Hippocampal formation (tissue), 2 donors: ENCODE results near the gene SSTR4.

Source experiments
- DNase-seq, 2 donors: peaks; one replicate each; lab custom pipeline; 2025; lab: John Stamatoyannopoulos, UW

The SSTR4 gene

DNA sequence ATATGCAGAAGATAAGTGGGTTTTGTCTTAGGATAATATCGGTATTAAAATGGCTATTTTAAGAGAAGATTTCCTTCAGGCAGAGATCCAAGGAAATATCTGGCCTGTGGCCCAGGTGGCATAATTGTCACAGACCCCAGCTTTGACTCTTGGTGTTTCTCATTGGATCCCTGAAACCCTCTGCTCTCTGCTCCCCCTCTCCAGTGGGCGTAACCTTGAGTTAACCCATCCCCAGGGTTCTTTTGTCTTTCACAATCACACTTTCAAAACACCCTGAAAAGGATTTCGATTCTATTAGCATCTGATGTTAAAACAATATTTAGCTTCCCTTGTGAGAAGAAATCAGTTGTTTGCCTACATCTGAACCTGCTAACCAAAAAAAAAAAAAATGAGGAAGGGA lies 7.2 kb downstream of the SSTR4 start:
- DNase-seq = no peak

DNA sequence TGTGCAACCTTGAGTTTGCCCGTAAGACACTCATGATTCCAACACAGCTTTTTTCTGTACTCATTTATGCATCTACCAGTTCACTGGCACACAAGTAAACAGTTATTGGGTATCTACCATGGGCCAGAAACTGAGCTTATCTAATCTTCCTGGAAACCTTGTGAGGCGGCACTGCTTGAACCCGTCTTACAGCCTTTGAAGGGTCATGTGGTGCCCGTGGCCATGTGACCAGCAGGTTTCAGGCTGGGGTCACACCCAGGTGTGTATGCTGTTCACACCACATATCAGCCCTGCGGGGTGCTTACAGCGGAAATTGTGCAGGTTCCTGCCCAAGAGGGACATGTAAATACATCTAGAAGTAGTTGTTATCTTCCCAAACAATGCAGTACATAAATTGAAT lies 8.3 kb downstream of the SSTR4 start:
- no peak for DNase-seq

DNA sequence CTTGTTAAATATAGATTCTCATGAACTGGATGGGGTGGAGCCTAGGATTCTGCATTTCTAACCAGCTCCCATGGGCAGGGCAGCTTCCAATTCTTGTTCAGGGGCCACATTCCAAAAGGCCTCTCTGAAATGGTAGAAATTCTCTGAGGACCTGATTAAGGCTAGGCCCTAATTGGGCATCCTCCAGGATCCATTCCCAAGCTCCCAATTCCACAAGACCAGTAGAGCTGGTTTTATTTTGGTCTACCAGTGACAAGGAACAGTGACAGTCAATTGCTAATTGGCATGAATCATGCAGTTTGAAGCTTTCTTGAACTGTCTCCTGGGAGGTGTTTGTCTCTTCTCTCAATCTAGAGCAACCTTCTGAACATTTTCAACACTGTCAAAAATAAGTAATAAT lies 11.3 kb downstream of the SSTR4 start:
- no peak for DNase-seq

DNA sequence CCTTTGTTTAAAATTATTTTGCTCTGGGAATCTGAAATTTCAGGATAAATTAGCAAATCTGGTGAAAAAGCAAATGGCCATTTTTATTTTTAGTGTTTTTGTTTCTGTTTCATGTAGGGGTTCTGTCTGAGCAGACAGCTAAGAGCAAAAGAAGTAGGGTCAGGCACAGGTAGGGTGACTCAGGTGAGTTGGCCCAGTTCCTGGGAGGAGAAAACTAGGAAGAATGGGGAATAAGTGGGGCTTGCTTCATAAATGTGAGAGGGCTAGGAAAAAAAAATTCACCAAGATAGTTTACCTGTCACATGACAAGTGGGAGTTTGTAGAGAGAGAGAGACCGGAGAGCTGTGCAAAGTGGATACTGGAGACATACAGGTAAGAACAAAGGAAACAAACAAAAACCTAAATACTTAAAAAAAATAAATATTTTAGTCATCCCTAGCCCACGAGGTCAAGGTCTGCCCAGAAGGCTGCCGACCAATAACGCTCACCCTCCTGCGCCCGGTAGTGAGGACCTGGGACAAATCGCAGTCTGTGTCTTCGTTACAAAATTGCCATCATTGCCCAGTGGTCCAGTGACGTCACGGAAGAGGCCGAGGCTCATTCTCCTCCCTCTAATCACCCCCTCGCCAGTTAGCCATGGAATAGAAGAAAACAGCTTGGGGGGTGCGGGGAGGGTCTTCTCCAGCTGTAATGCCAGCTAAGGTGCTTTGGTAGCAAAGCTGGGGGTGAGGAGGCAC lies 12.1 kb downstream of the SSTR4 start:
- no peak for DNase-seq

DNA sequence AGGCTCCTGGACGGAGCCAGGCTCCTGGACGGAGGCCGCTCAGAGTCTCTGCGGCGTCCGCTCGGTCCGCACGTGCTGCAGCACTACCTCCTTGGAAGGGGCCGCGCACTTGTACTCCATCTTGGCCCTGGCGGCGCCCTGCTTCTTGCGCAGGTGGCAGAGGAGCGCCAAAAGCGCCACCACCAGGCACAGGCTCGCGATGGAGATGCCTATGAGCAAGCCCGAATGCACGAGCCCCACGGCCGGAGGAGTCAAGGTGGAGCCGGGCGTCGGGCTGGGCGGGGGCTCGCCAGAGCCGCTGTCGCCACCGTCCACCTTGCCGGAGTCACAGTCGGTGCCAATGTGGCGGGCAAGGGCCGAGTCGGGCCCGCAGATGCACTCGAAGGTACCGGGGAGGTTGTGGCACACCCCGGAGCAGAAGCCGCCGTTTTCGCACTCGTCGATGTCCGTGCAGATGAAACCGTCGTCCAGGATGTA lies 12.7 kb downstream of the SSTR4 start:
- no peak for DNase-seq

DNA sequence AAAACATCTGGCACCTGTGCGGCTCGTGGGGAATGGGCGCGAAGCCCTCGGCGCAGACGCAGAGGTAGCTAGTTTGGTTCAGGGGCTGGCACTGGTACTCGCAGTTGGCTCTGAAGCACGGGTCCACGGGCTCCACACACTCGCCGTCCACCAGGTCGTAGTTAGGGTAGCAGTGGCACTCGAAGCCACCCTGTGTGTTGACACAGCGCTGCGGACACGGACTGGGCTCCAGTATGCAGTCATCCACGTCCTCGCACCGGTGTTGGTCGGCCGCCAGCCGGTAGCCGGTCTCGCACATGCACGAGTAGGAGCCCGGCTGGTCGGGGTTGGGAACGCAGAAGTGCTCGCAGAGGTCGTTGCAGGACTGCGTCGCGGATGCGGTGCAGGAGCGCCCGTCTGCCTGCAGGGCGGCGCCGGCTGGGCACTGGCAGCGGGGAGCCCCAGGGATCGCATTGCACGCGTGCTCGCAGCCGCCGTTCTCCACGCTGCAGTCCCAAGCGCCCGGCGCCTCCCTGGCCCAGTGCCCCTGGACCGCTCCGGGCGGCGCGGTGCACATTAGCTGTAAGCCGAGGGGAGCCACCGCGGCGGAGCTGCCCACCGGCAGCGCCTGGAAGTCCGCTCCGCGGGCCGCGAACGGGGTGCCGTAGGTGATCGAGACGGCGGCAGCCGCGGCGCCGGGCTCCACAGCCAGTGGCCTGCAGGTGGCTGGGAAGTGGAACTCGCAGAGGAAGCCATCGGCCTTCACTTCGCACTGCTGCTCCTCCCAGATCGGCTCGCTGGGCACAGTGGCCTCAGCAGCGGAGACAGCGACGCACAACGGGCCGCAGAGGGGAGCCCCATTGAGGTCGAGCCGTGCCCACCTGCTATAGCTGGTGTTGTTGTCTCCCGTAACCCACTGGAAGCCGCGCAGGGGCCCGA lies 13.4 kb downstream of the SSTR4 start:
- no peak for DNase-seq

DNA sequence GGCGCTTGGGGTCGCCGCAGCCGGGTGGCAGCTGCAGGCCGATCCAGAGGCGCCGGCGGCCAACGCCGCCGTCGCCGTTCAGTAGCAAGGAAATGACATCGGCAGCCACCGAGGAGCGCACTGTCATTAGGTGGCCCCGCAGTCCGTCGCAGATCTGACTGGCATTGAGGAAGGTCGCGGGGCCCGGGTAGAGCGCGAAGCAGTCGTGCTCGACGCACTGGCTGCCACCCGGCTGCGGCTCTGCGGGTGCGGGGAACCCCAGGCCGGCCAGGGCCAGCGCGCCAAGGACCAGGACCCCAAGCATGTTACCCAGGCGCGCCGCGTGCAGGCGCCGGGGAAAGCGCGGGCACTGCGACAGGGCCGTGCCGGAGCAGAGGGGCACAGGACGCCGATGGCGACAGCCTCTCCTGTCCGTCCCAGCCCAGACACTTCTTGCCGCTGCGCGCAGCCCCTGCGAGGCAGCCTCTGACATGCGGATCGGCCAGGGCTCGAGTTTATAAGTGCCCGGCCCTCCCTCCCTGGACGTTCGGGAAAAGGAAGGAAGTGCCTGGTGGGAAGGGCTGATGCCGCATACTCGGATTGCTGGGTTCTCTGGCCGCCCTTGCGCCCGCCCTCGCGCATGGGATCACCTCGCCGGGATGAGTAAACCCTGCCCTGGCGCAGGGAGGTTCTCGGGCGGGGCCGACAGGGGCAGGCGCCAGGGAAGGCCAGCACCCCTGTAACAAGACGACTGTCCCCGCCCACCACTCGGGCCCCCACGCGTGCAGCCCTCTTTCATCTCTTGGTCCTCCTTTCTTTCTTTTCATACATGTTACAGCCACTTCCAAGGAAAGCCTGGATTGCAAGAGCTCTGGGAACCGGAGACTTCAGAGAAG lies 14.3 kb downstream of the SSTR4 start, which contains the start of gene THBD:
THBD (minus strand) TSS at position 472 of the 875 bp plus-strand sequence; CDS start at position 304, 168 bp downstream.
- no peak for DNase-seq

DNA sequence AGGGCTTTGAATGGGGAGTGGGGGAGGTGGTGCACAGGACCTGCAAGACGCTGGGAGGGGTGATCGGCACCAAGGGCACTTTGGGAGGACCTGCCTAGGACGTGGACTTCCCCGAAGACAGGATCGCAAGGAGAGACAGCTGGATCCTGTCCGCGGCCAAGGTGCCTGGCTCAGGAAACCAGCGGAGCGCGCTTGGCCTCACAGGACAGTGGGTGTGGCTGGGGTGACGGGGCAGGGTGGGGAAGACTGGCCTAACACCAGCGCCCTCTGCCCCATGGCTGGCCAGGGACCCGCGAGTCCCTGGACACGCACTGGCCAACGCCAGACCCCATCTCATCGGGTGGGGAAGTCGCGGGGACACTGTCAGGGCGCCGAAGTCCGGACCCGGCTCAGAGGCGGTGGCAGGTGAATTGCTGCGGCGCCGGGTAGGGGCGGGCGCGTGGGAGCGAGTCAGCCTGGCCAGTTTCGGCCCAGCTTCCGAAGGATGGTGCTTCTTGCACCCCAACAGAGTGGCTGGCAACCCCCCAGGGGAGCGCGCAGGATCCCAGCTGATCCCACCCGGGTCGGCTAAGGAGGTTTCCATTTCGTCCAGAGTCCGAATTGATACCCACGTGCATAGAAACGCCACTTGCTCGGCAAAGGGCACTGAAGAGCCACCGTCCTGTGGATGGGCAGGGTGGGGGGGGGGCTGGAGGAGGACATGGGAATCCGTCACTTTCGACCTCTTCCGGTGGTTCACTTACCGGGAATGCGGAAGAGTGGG lies 15.1 kb downstream of the SSTR4 start:
- no peak for DNase-seq

DNA sequence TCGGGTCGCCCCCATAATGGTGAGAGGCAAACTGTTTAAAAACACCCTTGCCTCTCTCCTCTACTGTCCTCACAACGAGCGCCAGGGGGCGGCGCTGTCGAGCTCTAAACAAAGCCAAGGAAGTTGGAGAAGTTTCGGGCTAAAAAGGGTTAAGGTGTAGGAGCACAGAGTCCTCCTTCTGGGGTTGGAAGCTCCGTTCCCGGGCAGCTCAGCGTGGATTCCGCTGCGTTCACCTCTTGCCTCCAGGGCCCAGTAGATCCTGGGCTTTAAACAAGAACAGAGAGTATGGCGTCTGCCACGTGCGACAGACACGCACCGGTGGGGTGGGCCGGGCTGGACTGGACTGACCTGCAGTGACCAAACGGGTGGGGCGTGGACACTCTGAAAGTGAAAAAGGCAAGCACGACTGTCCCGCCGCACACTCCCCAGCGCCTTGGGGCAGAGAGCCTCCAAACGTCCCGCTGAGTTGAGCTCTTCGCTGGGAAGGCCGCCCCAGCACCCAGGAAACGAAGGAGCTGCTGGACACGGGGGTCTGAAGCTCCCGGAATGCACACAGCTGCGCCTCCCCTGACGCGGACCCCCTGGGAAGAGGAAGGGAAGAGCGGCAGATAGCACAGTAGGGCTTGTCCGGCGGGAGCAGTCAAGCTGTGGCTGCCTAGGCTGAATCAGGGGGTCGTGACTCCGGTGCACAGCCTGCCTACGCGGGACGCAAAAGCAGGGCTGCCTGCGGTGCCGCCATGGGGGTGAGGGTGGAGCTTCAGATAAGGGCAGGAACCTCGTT lies 15.9 kb downstream of the SSTR4 start:
- DNase-seq = peak in 1 of 2 donors; percentile 25

DNA sequence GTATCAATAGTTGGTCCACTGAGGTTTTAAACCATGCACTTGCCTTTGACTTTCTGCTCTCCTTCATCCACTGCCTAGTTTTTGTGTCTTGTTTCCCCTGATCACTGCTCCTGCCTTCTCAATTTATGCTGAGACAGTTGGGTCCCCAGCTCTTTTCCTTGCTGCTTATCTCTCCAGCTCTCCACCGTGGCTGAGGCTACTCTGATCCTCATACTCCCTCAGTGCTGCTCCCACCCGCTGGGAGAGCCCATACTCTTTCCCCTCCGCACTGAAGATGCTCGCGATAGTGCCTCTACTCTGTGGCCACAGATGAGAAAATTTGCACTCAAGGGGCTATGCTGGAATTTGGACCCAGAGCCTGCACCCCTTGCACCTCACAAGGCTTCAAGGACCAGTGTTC lies 17.8 kb downstream of the SSTR4 start:
- DNase-seq = no peak

DNA sequence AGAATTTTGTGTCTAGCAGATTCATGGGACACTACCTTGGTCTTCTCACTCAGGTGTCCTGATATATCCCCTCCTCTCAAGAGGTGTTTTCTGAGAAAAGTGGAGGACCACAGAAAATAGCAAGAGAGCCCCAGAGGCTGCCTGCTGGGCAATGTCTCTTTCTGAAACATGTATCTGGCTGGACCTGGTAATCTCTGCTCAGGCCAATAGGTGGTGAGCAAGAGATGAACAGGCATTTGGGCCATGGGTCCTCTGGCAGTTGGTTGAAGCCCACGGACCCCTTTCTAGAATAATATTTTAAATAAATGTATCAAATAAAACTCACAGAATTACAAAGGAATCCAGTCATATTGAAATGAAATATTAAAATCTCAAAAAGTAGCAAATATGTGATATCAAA lies 23.1 kb downstream of the SSTR4 start:
- no peak for DNase-seq

DNA sequence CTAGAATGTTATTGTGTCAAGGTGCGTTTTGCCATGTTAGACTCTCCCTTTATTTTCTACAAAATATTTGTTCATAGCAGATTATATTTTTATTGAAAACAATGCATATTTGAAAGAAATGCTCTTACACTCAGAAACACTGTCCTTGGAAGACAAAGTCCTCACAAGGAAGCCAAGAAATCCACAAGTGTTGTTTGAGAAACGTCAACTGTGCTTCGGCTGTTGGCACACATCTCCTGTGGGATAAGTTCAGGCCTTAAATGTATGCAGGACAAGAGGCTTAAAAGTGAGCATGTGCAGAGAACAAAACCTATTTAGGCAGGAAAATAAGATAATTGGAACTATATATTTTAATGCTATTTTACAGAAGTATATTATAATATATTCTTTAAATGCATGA lies 23.9 kb downstream of the SSTR4 start:
- DNase-seq = no peak

DNA sequence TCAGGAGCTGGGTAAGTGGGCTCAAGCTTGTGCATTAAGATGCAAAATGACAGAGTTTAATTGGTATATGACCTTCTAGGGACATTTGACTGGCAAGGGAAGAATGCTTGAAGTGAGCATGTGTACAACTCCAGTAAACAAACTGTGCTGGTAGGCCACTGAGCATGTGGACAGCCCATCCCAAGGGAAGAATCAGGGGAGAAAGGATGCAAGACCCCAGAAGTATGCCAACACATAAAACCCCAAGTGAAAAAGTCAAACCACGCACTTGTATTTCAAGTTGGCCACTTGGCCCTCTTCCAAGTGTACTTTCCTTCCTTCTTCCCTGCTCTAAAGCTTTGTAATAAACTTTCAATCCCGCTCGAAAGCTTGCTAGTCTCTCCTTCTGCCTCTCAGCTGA lies 24.7 kb downstream of the SSTR4 start:
- DNase-seq = no peak

DNA sequence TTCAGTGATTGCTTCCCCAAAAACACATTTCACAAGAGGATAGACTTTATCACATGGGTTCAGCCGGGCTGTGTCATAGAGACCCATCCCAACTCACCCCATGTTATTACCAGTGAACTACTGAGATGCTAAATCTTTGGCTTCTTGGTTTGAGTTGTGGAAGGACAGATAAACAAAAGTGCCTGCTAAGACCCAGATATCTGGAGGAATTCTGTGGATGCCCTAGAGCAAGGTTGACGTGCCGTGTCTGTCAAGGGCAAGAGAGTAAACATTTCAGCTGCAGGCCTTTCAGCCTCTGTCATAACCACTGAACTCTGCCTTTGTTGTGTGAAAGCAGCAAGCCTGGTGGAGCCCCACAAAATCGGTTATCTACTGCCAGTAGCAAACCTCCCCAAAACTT lies 25.5 kb downstream of the SSTR4 start:
- DNase-seq = no peak

DNA sequence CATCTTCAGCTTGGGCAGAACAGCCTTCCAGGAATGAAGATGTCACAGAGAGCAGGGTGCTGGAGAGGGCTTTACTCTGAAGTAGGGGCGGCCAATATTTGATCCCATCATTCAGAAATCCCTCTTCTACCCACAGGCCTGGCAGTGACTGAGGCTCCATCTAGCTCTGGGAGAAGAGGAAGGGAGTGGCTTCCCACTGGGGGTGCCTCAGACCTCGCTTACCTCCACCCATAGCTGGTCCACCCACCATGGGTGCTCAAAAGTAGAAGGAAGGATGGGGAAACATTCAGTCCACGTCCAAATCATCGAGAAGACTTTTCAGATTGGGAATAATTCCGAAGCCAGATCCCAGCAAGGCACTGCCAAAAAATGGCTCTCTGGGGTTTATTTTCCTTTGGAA lies 26.1 kb downstream of the SSTR4 start:
- no peak for DNase-seq

DNA sequence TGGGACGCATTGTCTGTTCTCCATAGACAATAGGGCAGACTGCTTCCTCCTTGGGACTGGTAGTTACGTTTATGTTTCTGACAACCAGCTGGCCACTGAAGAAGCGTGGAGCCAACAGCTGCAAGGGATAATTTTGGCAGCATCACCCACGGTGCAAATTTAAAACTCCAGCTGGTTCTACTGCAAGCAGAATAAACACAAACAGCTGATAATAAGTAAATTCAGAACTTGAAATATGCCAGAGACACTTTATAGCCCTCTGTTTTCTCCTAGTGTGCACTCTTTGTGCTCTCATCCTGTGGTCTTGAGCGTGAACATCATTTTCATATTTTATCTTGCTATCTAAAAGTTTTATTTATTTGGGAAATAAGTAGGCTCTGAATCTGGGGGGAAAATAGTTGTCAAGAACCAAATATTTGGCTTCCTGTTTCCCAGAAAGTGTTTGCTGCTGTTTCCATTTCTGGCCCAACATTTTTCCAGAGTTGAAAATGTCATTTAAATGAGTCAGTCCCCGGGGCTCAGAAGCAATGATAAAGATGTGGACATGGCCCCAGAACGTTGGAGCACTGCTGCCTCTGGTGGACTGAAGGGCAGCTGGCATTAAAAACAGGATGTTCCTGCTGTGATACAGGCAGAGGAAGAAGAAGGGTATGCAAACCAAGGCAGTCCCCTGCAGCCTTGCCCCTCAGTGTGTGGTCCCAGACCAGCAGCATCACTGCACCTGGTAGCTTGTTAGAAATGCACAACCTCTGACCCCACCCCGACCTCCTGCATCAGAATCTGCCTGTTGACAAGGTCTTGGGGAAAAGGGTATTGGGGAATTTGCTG lies 26.8 kb downstream of the SSTR4 start:
- no peak for DNase-seq

DNA sequence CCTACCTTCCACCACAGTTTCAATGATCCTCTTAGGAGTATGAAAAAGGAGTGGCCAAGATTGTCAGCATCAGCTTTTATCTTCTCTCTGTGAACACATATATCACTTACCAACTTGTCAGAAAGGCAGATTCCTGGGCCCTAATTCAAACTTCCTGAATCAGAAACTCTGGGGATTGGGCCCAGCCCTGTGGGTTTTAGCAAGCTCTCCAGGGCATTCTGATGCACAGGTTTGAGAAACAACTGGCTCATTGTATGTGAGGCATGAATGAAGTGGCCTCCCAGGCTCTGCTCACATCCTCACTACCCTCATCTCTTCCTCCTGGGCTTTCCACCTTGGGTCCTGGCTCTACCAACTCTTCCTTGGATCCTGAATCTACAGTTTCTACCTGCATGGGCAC lies 27.5 kb downstream of the SSTR4 start:
- DNase-seq = no peak

DNA sequence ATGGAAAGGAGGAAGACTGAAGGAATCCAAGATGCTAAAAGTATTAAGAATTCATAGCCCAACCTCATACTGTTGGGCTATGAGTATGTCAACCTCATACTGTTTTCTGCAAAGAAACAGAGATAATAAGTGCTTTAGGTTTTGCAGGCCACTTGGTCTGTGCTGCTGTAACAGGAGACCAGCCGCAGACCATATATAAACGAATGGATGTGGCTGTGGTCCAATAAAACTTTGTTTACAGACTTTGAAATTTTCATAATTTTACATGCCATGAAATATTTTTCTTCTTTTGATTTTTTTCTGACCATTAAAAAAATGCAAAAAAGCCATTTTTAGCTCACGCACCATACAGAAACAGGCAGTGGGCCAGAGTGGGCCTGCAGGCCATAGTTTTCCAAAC lies 28.1 kb downstream of the SSTR4 start:
- DNase-seq = no peak

DNA sequence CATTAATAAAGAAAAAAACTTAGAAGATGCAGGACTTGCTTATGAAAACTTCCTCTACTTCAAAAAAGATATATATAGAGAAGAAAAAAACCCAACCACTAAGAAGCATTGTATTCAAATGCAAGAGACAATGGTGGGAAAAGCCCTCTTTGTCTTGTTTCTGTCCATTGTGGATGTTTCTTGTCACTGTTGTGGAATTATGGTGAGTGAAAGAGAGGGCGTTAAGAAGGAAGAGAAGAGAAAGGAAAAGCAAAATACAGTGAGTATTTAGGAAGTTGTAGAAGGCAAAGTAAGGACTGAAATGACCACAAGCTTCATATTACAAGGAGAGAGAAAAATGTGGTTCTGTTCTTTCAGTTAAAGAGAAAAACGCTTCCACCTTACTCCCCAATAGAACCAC lies 28.5 kb downstream of the SSTR4 start:
- no peak for DNase-seq
